ENCODE measurements around the gene MKRN1.
A peak's percentile ranks its signal among the peaks of the same experiment; 100 is the strongest.
"Not testable (repeated sequence)": the region's sequence is repeated elsewhere in the genome, so short reads cannot be mapped to it uniquely, and the experiment has no call there.

MKRN1 gene

GRCh38 chr7:140479062-140479738 lies at the start of gene MKRN1:
Gene MKRN1, minus strand, starts transcription at chr7:140479505. Its CDS starts 161 bp downstream, at chr7:140479344.
- DNase-seq (ENCODE audit: low read depth) = peak; percentile 65

GRCh38 chr7:140526787-140527664 lies 47.7 kb upstream of the MKRN1 start:
- DNase-seq (ENCODE audit: low read depth) = no peak

- no peak for DNase-seq (ENCODE audit: low read depth)
Observed at GRCh38 chr7:140526214-140526613, 46.9 kb upstream of the MKRN1 start.

- DNase-seq (ENCODE audit: low read depth) = no peak
Observed at GRCh38 chr7:140525743-140526142, 46.4 kb upstream of the MKRN1 start.

- peak; percentile 24 for DNase-seq (ENCODE audit: low read depth)
Observed at GRCh38 chr7:140521421-140521820, 42.1 kb upstream of the MKRN1 start.

GRCh38 chr7:140519007-140519399 lies 39.7 kb upstream of the MKRN1 start:
- no peak for DNase-seq (ENCODE audit: low read depth)

- no peak for DNase-seq (ENCODE audit: low read depth)
Observed at GRCh38 chr7:140518370-140519006, 39.2 kb upstream of the MKRN1 start.

GRCh38 chr7:140517546-140518369 lies 38.5 kb upstream of the MKRN1 start:
- DNase-seq (ENCODE audit: low read depth) = peak; percentile 59

- no peak for DNase-seq (ENCODE audit: low read depth)
Observed at GRCh38 chr7:140512317-140513000, 33.2 kb upstream of the MKRN1 start.

- no peak for DNase-seq (ENCODE audit: low read depth)
Observed at GRCh38 chr7:140509789-140510188, 30.5 kb upstream of the MKRN1 start.

GRCh38 chr7:140507556-140507955 lies 28.3 kb upstream of the MKRN1 start:
- not testable (repeated sequence) for DNase-seq (ENCODE audit: low read depth)

- DNase-seq (ENCODE audit: low read depth) = no peak
Observed at GRCh38 chr7:140506788-140507464, 27.6 kb upstream of the MKRN1 start.

GRCh38 chr7:140501966-140502365 lies 22.7 kb upstream of the MKRN1 start:
- no peak for DNase-seq (ENCODE audit: low read depth)

GRCh38 chr7:140497807-140498206 lies 18.5 kb upstream of the MKRN1 start:
- not testable (repeated sequence) for DNase-seq (ENCODE audit: low read depth)

- DNase-seq (ENCODE audit: low read depth) = no peak
Observed at GRCh38 chr7:140497241-140497769, 18.0 kb upstream of the MKRN1 start.

- DNase-seq (ENCODE audit: low read depth) = no peak
Observed at GRCh38 chr7:140495514-140496097, 16.3 kb upstream of the MKRN1 start.

- DNase-seq (ENCODE audit: low read depth) = no peak
Observed at GRCh38 chr7:140494867-140495266, 15.6 kb upstream of the MKRN1 start.

- DNase-seq (ENCODE audit: low read depth) = no peak
Observed at GRCh38 chr7:140489026-140489359, 9.7 kb upstream of the MKRN1 start.

- DNase-seq (ENCODE audit: low read depth) = no peak
Observed at GRCh38 chr7:140485500-140486265, 6.4 kb upstream of the MKRN1 start.
